KOPT-K1 (cell line): Measurements from ENCODE around the gene ASPRV1.

Experiments
- H3K27ac ChIP-seq: fragments of 200-600 bp; sonication (generic); 2 replicates; pipeline ENCODE4 v1.5.1; 2016; ENCODE audit warnings: antibody characterized with exemption, mild to moderate bottlenecking, low read depth, low read length; ENCODE audit not compliant: poor library complexity, severe bottlenecking
- H3K36me3 ChIP-seq: fragments of 200-600 bp; sonication (generic); 2 replicates; pipeline ENCODE4 v1.5.1; 2017; ENCODE audit warnings: antibody characterized with exemption, mild to moderate bottlenecking, low read length, moderate library complexity; ENCODE audit not compliant: insufficient read depth
- H3K9me3 ChIP-seq: fragments of 200-600 bp; sonication (generic); 2 replicates; pipeline ENCODE4 v1.5.1; 2017; ENCODE audit warnings: antibody characterized with exemption, low read length, mild to moderate bottlenecking; ENCODE audit not compliant: insufficient read depth, poor library complexity, severe bottlenecking

Gene ASPRV1

GRCh38 chr2:69975853-69976462, 14.5 kb upstream of the ASPRV1 start:
- Histone ChIP-seq H3K9me3 (no peaks in the 10 kb centered on the region), H3K36me3 (no peaks in the 10 kb centered on the region), H3K27ac (no peak overlapping the region)

- H3K36me3 ChIP-seq = no peaks in the 10 kb centered on the region
- no peaks in the 10 kb centered on the region for H3K9me3 ChIP-seq
- no peak overlapping the region for H3K27ac ChIP-seq
Observed at GRCh38 chr2:69975136-69975852, 13.9 kb upstream of the ASPRV1 start.

GRCh38 chr2:69973335-69973735, 11.9 kb upstream of the ASPRV1 start:
- H3K9me3 ChIP-seq = no peaks in the 10 kb centered on the region
- H3K36me3 ChIP-seq = no peaks in the 10 kb centered on the region
- no peak overlapping the region for H3K27ac ChIP-seq

- no peaks in the 10 kb centered on the region for H3K36me3 ChIP-seq
- H3K27ac ChIP-seq = no peak overlapping the region
- H3K9me3 ChIP-seq = no peaks in the 10 kb centered on the region
Observed at GRCh38 chr2:69972822-69973221, 11.4 kb upstream of the ASPRV1 start.

GRCh38 chr2:69969991-69970390, 8.6 kb upstream of the ASPRV1 start:
- Histone ChIP-seq H3K27ac (no peak overlapping the region), H3K9me3 (no peaks in the 10 kb centered on the region), H3K36me3 (no peaks in the 10 kb centered on the region)

- Histone ChIP-seq H3K27ac (no peak overlapping the region), H3K9me3 (no peaks in the 10 kb centered on the region), H3K36me3 (no peaks in the 10 kb centered on the region)
Observed at GRCh38 chr2:69969126-69969983, 7.9 kb upstream of the ASPRV1 start.

GRCh38 chr2:69968609-69969008, 7.2 kb upstream of the ASPRV1 start:
- Histone ChIP-seq H3K27ac (no peak overlapping the region), H3K36me3 (no peaks in the 10 kb centered on the region), H3K9me3 (no peaks in the 10 kb centered on the region)

- Histone ChIP-seq H3K27ac (no peak overlapping the region), H3K36me3 (no peaks in the 10 kb centered on the region), H3K9me3 (no peaks in the 10 kb centered on the region)
Observed at GRCh38 chr2:69966496-69966895, 5.1 kb upstream of the ASPRV1 start.

GRCh38 chr2:69965756-69966445, 4.5 kb upstream of the ASPRV1 start:
- Histone ChIP-seq H3K27ac (no peak overlapping the region), H3K9me3 (no peaks in the 10 kb centered on the region), H3K36me3 (no peaks in the 10 kb centered on the region)

- no peaks in the 10 kb centered on the region for H3K36me3 ChIP-seq
- H3K9me3 ChIP-seq = no peaks in the 10 kb centered on the region
- no peak overlapping the region for H3K27ac ChIP-seq
Observed at GRCh38 chr2:69964353-69964841, 3.0 kb upstream of the ASPRV1 start.

- Histone ChIP-seq H3K9me3 (no peaks in the 10 kb centered on the region), H3K36me3 (no peaks in the 10 kb centered on the region)
Observed at GRCh38 chr2:69962986-69963730, 1.7 kb upstream of the ASPRV1 start.

GRCh38 chr2:69960821-69961220, 610 bp downstream of the ASPRV1 start:
- no peaks in the 10 kb centered on the region for H3K36me3 ChIP-seq
- H3K27ac ChIP-seq = no peak overlapping the region
- no peaks in the 10 kb centered on the region for H3K9me3 ChIP-seq

More at GRCh38 chr2:69962986-69963730, 1.7 kb upstream of the ASPRV1 start:
- H3K27ac ChIP-seq = no peak overlapping the region

- no peaks in the 10 kb centered on the region for H3K9me3 ChIP-seq
- no peaks in the 10 kb centered on the region for H3K36me3 ChIP-seq
- no peak overlapping the region for H3K27ac ChIP-seq
Observed at GRCh38 chr2:69959425-69959824, 2.0 kb downstream of the ASPRV1 start.

GRCh38 chr2:69958480-69958879, 3.0 kb downstream of the ASPRV1 start:
- no peaks in the 10 kb centered on the region for H3K36me3 ChIP-seq
- no peaks in the 10 kb centered on the region for H3K9me3 ChIP-seq
- no peak overlapping the region for H3K27ac ChIP-seq
